ENCODE data around the gene KLRD1.

DNA sequence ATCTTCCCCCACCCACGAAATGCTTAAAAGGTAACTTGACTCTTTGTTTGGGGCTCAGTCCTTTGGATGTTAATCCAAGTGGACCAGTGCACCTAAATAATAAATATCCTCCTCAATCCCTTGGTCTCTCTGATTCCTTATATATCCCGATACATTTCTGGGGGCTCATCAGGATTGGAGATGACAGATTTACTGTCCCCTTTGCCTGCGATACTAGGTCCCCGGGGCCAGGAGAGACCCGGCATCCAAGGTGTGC lies 55.9 kb downstream of the KLRD1 start:
- TF ChIP-seq CTCF (conservative IDR thresholded peaks at IDR 0.05 in 1 of 2, IDR thresholded peaks at IDR 0.05 in 1 of 2; ENCODE audit: low read depth in 1 of 2, low read length in 2 of 2) (no peak), EZH2 (IDR thresholded peaks at IDR 0.05; ENCODE audit: low read length, missing control alignments) (no peak)
